Measurements from ENCODE around the gene RNF227. TPM values are rescaled to one million over a fixed set of nuclear protein-coding genes. Genes with fewer than 3 reads are reported as not detected.
"Not testable (repeated sequence)": the region's sequence is repeated elsewhere in the genome, so short reads cannot be mapped to it uniquely, and the experiment has no call there.

Gene RNF227
- total RNA-seq, 4 donors from 2014 or later, result 0.75 to 3.4 (median 2.7) TPM; not detected in 1

DNA sequence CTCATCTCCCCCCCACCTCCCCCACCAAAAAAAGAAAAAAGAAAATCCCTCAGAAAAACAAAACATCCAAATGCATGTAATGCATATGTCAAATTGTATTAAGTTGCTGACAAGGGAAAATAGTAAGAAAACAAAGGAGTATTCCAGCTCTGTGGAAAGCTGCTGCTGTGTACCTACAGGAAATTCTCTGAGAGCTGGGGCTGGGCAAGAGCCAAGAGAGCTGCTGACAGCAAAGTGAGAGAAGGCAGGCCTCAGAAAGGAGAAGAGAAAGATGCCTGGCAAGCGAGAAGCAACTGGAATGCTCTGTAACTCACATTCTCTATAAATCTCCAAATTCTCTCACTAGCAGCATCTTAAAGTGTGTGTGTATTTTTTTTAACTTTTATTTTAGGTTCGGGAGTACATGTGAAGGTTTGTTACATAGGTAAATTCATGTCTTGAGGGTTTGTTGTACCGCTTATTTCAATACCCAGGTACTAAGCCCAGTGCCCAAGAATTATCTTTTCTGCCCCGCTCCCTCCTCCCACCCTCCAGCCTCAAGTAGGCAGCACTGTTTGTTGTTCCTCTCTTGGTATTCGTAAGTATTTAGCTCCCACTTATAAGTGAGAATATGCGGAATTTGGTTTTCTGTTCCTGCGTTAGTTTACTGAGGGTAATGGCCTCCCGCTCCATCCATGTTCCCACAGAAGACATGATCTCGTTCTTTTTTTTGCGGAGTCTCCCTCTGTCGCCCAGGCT, 40.3 kb upstream of the RNF227 start:
- WGBS, 2 donors (ENCODE audit: low coverage in 1 of 2), result 60 to 70% methylated on average over 8 to 11 of the region's 11 CpGs
- intact Hi-C loops (cut with DNase I; ENCODE audit: low total_unique reads) (no loop called here), in situ Hi-C loops (cut with MboI; ENCODE audit: low pct_ligation_motif_present in 1 of 4, low pct_unique_long_range_greater_than_20kb in 1 of 4, low sequenced_read_pairs in 3 of 4) (no loop called here)
- Histone ChIP-seq H3K27me3 (peaks cover 10% of the 10 kb centered on the region), H3K27ac (peak overlapping the region in 3 of 4 donors; percentile 59 to 76 (median 69)), H3K4me3 (no peak overlapping the region), H3K4me1 (no peaks in the 10 kb centered on the region), H3K9me3 (no peaks in the 10 kb centered on the region), H3K36me3 (no peaks in the 10 kb centered on the region)
- DNase-seq, result peak; percentile 28
- TF ChIP-seq POLR2AphosphoS5 (IDR thresholded peaks at IDR 0.05) (peak; percentile 28 to 67 (median 42)), POLR2A (IDR thresholded peaks at IDR 0.05) (no peak), EP300 (IDR thresholded peaks at IDR 0.05; ENCODE audit: low read depth) (no peak)
- TF ChIP-seq, protein P1, sequence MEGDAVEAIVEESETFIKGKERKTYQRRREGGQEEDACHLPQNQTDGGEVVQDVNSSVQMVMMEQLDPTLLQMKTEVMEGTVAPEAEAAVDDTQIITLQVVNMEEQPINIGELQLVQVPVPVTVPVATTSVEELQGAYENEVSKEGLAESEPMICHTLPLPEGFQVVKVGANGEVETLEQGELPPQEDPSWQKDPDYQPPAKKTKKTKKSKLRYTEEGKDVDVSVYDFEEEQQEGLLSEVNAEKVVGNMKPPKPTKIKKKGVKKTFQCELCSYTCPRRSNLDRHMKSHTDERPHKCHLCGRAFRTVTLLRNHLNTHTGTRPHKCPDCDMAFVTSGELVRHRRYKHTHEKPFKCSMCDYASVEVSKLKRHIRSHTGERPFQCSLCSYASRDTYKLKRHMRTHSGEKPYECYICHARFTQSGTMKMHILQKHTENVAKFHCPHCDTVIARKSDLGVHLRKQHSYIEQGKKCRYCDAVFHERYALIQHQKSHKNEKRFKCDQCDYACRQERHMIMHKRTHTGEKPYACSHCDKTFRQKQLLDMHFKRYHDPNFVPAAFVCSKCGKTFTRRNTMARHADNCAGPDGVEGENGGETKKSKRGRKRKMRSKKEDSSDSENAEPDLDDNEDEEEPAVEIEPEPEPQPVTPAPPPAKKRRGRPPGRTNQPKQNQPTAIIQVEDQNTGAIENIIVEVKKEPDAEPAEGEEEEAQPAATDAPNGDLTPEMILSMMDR (IDR thresholded peaks at IDR 0.05), result no peak

DNA sequence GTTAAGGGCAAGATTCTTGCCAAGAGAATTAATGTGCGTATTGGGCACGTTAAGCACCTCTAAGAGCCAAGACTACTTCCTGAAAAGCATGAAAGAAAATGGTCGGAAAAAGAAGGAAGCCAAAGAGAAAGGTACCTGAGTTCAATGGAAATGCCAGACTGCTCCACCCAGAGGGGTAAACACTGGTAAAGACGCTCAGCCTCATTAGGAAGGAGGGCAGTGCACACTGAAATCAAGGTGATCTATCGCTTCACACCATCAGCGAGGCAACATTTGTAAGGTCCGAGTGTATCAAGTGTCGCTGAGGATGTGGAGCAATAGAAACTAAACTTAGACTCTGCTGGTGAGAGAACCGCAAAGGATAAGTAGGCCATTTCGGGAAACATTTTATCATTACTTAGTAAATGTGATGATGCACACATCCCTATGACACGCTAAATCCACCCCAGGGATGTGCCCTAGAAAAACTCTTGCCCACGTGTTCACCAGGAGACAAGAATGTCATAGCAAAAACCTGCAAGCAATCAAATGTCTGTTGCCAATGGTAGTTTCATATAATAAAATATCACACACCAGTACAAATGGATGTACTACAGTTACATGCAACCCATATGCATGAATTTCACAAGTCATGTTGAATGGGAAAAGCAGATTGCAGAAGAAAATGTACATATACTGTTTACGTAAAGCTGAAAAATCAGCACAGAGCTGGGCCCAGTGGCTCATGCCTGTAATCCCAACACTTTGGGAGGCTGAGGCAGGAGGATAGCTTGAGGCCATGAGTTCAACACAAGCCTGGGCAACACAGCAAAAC, 39.5 kb upstream of the RNF227 start:
- peaks cover 4% of the 10 kb centered on the region for H3K27me3 ChIP-seq
- DNase-seq, result no peak
- no peaks in the 10 kb centered on the region for H3K36me3 ChIP-seq
- no peaks in the 10 kb centered on the region for H3K9me3 ChIP-seq
- WGBS, 2 donors (ENCODE audit: low coverage in 1 of 2), result 71 to 72% methylated on average over 13 of the region's 13 CpGs
- intact Hi-C loops (cut with DNase I; ENCODE audit: low total_unique reads), result no loop called here
- H3K27ac ChIP-seq, result peak overlapping the region in 3 of 4 donors; percentile 59 to 76 (median 69)
- no peak overlapping the region for H3K4me3 ChIP-seq
- H3K4me1 ChIP-seq, result no peaks in the 10 kb centered on the region
- in situ Hi-C loops (cut with MboI; ENCODE audit: low pct_ligation_motif_present in 1 of 4, low pct_unique_long_range_greater_than_20kb in 1 of 4, low sequenced_read_pairs in 3 of 4), result no loop called here
- TF ChIP-seq POLR2A (IDR thresholded peaks at IDR 0.05), result no peak
- TF ChIP-seq, protein P1 (IDR thresholded peaks at IDR 0.05), result no peak
- TF ChIP-seq EP300 (IDR thresholded peaks at IDR 0.05; ENCODE audit: low read depth), result no peak
- no peak for TF ChIP-seq POLR2AphosphoS5 (IDR thresholded peaks at IDR 0.05)

DNA sequence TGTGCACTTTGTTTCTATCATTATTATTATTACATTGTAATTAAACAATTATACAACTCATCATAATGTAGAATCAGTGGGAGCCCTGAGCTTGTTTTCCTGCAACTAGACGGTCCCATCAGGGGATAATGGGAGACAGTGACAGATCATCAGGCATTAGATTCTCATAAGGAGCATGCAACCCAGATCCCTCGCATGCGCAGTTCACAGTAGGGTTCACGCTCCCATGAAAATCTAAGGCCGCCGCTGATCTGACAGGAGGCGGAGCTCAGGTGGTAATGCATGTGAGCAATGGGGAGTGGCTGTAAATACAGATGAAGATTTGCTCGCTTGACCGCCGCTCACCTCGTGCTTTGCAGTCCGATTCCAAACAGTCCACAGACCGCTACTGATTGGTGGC, 37.2 kb upstream of the RNF227 start:
- H3K27ac ChIP-seq; in situ Hi-C loops (cut with MboI; ENCODE audit: low pct_ligation_motif_present in 1 of 4, low pct_unique_long_range_greater_than_20kb in 1 of 4, low sequenced_read_pairs in 3 of 4); H3K4me3 ChIP-seq; DNase-seq; H3K36me3 ChIP-seq; H3K9me3 ChIP-seq; intact Hi-C loops (cut with DNase I; ENCODE audit: low total_unique reads); H3K4me1 ChIP-seq; H3K27me3 ChIP-seq: not testable (repeated sequence)
- WGBS, 2 donors (ENCODE audit: low coverage in 1 of 2), result 96% methylated on average over 13 of the region's 13 CpGs; no CpG with 5 or more reads in 1 of the 2 donors

DNA sequence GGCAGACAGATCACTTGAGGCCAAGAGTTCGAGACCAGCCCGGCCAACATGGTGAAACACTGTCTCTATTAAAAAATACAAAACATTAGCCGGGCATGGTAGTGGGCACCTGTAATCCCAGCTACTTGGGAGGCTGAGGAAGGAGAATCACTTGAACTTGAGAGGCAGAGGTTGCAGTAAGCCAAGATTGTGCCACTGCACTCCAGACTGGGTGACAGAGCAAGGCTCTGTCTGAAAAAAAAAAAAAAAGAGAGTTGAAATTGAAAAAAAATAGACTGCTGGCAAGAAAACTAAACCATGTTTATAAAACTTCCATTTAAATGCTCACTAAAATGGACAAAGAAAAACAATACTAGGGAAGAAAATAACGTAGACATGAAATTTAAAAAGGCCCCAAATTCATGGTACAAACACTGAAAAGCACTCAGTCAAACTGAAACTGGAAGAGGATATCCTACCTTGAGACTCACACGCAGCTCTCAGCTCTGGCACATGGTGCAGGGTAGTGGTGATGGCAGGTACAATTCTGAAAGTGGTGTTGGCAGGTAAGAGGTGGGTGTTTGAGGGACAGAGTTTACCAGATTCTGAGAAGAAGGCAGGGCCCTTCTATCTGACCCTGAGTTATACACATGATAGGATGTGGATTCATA, 35.2 kb upstream of the RNF227 start:
- H3K9me3 ChIP-seq, result no peaks in the 10 kb centered on the region
- peaks cover 0 to 27% (median 11%) of the 10 kb centered on the region in 4 donors for H3K36me3 ChIP-seq
- H3K27ac ChIP-seq, result peak overlapping the region in 3 of 4 donors; percentile 26 to 79 (median 33)
- no peak overlapping the region for H3K4me3 ChIP-seq
- WGBS, 2 donors (ENCODE audit: low coverage in 1 of 2), result 61 to 63% methylated on average over 4 to 5 of the region's 5 CpGs
- intact Hi-C loops (cut with DNase I; ENCODE audit: low total_unique reads), result no loop called here
- no peaks in the 10 kb centered on the region for H3K27me3 ChIP-seq
- no peak for TF ChIP-seq EP300 (IDR thresholded peaks at IDR 0.05; ENCODE audit: low read depth)
- TF ChIP-seq POLR2AphosphoS5 (IDR thresholded peaks at IDR 0.05), result no peak
- TF ChIP-seq POLR2A (IDR thresholded peaks at IDR 0.05), result no peak
- TF ChIP-seq, protein P1 (IDR thresholded peaks at IDR 0.05), result no peak
- no peak for DNase-seq
- in situ Hi-C loops (cut with MboI; ENCODE audit: low pct_ligation_motif_present in 1 of 4, low pct_unique_long_range_greater_than_20kb in 1 of 4, low sequenced_read_pairs in 3 of 4), result no loop called here
- no peaks in the 10 kb centered on the region for H3K4me1 ChIP-seq

Data from transverse colon (tissue), 4 donors.